ENCODE measurements around the gene NINJ1. TPM values are rescaled to one million over a fixed set of nuclear protein-coding genes. Genes with fewer than 3 reads are reported as not detected.

Gene NINJ1
- total RNA-seq, 1 donor from 2014 or later, result 46.6 TPM

DNA sequence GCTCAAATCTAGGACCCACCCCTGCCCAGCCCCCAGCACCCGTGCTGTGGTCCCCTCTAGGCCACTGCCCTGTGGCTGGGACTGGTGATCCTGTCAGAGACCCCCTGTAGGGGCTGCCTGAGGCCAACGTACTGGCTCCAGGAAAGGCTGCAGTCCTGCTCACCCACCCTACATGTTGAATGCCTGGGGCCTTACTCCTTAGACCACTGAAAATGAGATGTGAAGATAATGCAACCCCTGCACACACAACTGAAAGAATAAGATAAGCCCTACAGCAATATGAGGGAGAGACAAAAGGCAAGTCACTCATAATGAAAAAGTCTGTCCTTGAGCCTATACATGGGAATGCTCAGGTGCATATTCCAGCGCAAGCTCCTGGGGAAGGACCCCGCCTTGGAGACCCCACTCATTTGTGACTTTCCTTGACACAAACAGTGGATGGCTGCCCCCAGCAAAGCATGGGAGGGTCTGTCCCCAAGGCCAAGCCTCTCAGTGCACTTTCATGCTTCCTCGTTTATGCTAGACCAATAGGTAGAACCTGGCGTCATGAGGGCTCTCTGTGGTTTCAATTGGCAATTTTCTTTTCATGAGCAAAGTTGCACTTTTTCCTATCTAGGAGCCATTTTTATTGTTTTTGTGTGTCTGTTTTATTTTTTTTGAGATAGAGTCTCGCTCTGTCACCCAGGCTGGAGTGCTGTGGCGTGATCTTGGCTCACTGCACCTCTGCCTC, 37.4 kb upstream of the NINJ1 start:
- Histone ChIP-seq H3K9me3 (no peaks in the 10 kb centered on the region), H3K27ac (no peak overlapping the region), H3K36me3 (no peaks in the 10 kb centered on the region), H3K4me1 (no peaks in the 10 kb centered on the region), H3K27me3 (ENCODE audit: low read depth) (no peaks in the 10 kb centered on the region), H3K4me3 (no peak overlapping the region)
- intact Hi-C loops (cut with DNase I), result no loop called here
- ATAC-seq, result no peak
- DNase-seq, result no peak
- TF ChIP-seq, protein P1, sequence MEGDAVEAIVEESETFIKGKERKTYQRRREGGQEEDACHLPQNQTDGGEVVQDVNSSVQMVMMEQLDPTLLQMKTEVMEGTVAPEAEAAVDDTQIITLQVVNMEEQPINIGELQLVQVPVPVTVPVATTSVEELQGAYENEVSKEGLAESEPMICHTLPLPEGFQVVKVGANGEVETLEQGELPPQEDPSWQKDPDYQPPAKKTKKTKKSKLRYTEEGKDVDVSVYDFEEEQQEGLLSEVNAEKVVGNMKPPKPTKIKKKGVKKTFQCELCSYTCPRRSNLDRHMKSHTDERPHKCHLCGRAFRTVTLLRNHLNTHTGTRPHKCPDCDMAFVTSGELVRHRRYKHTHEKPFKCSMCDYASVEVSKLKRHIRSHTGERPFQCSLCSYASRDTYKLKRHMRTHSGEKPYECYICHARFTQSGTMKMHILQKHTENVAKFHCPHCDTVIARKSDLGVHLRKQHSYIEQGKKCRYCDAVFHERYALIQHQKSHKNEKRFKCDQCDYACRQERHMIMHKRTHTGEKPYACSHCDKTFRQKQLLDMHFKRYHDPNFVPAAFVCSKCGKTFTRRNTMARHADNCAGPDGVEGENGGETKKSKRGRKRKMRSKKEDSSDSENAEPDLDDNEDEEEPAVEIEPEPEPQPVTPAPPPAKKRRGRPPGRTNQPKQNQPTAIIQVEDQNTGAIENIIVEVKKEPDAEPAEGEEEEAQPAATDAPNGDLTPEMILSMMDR (IDR thresholded peaks at IDR 0.05), result no peak

- no peak overlapping the region for H3K27ac ChIP-seq
- no peaks in the 10 kb centered on the region for H3K36me3 ChIP-seq
- intact Hi-C loops (cut with DNase I), result no loop called here
- H3K4me3 ChIP-seq, result no peak overlapping the region
- ATAC-seq (no peak), DNase-seq (no peak)
- H3K4me1 ChIP-seq, result no peaks in the 10 kb centered on the region
- no peaks in the 10 kb centered on the region for H3K27me3 ChIP-seq (ENCODE audit: low read depth)
- TF ChIP-seq, protein P1 (IDR thresholded peaks at IDR 0.05), result no peak
- H3K9me3 ChIP-seq, result no peaks in the 10 kb centered on the region
Measured at GRCh38 chr9:93170571-93170970, 36.5 kb upstream of the NINJ1 start.

- TF ChIP-seq, protein P1 (IDR thresholded peaks at IDR 0.05), result no peak
- Histone ChIP-seq H3K27ac (no peak overlapping the region), H3K4me1 (no peaks in the 10 kb centered on the region), H3K36me3 (no peaks in the 10 kb centered on the region), H3K4me3 (no peak overlapping the region), H3K27me3 (ENCODE audit: low read depth) (no peaks in the 10 kb centered on the region), H3K9me3 (no peaks in the 10 kb centered on the region)
- DNase-seq (no peak), ATAC-seq (no peak)
- intact Hi-C loops (cut with DNase I), result no loop called here
Measured at GRCh38 chr9:93169444-93169843, 35.4 kb upstream of the NINJ1 start.

- Histone ChIP-seq H3K27me3 (ENCODE audit: low read depth) (no peaks in the 10 kb centered on the region), H3K4me3 (no peak overlapping the region), H3K27ac (no peak overlapping the region), H3K9me3 (no peaks in the 10 kb centered on the region), H3K36me3 (no peaks in the 10 kb centered on the region), H3K4me1 (no peaks in the 10 kb centered on the region)
- intact Hi-C loops (cut with DNase I), result no loop called here
- TF ChIP-seq, protein P1 (IDR thresholded peaks at IDR 0.05), result no peak
- no peak for DNase-seq
- no peak for ATAC-seq
Measured at GRCh38 chr9:93168581-93168980, 34.5 kb upstream of the NINJ1 start.

DNA sequence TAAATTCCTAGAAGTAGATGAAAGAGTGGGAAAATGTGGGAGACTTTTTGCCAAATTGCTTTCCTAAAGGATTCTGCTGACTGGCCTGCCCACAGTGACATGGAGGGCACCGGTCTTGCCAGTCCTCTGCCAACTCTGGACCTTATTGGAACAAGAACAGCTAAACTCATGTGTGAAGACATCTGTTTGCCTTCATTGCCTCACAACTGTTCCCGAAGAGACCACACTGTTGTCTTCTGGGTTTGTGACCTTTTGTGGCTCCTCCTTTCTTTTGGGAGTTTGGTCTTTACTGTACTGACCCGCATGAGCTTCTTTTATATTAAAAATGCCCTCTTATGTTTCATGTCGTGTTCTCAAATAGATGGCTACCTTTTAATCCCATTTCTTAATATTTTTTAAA, 33.8 kb upstream of the NINJ1 start:
- no peaks in the 10 kb centered on the region for H3K27me3 ChIP-seq (ENCODE audit: low read depth)
- H3K27ac ChIP-seq, result no peak overlapping the region
- H3K4me3 ChIP-seq, result no peak overlapping the region
- DNase-seq, result no peak
- no peaks in the 10 kb centered on the region for H3K4me1 ChIP-seq
- H3K36me3 ChIP-seq, result no peaks in the 10 kb centered on the region
- H3K9me3 ChIP-seq, result no peaks in the 10 kb centered on the region
- no peak for ATAC-seq
- intact Hi-C loops (cut with DNase I), result no loop called here
- TF ChIP-seq, protein P1 (IDR thresholded peaks at IDR 0.05), result no peak
